ENCODE data around the gene CATSPER4. TPM values are rescaled to one million over a fixed set of nuclear protein-coding genes. Genes with fewer than 3 reads are reported as not detected.
A peak's percentile ranks its signal among the peaks of the same experiment; 100 is the strongest.

CATSPER4 gene
- total RNA-seq, 1 experiment from 2014 or later = not detected

DNA sequence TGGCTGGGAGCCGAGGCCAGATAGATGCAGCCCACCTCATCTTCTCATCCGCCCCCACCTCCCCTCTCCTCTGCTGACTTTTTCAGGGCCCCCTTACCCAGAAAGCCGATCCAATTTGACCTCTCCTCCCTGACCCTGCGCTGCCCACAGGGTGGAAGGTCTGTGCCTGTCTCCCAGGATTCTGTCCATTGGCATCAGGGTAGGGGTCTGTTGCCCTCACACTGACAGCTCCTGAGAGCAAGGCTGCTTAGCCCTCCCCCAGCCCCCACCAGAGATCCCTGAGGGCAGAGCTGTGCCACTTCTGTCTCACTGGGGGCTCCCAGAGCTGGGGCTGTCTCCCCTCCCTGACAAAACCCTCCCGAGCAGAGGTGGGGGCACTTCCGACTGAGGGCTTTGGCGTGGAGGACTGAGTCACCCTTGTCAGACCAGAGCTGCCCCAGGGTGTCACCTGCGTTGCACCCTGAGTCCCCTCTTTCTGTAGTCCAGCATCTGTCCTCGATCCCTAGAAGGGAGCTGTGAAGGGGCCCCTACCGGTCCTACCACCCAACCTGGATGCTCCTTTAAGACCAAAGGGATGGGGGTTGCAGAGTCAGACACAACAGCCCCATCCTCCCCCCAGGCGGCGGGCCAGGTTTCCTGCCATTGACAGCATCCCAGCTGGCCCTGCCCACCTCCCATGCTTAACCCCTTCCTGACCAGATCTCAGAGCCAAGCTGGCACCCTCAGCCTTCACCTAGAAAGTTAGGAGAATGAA, 33.9 kb upstream of the CATSPER4 start:
- Mint-ChIP-seq H3K27me3 (ENCODE audit: low read depth) (peaks cover 100% of the 10 kb centered on the region), H3K36me3 (ENCODE audit: insufficient read depth in 1 of 3, low read depth in 3 of 3) (no peaks in the 10 kb centered on the region), H3K4me3 (peak overlapping the region; percentile 39 to 75), H3K4me1 (peaks cover 42 to 56% of the 10 kb centered on the region in 2 experiments), H3K9me3 (no peaks in the 10 kb centered on the region), H3K27ac (no peak overlapping the region)
- Histone ChIP-seq H3K56ac (ENCODE audit: insufficient read length, low read depth, low read length) (no peak overlapping the region), H2BK5ac (ENCODE audit: insufficient read length, low read length) (no peak overlapping the region), H3K23me2 (ENCODE audit: insufficient read length, low read depth, low read length, poor library complexity, severe bottlenecking) (peaks cover 16% of the 10 kb centered on the region), H3K79me2 (ENCODE audit: insufficient read depth, low read length) (no peaks in the 10 kb centered on the region), H2BK20ac (ENCODE audit: low read depth, low read length, poor library complexity, severe bottlenecking) (no peak overlapping the region), H3T11ph (ENCODE audit: low read length) (no peak overlapping the region), H3K9me3 (ENCODE audit: control insufficient read depth, low read depth, low read length) (no peaks in the 10 kb centered on the region), H3K14ac (ENCODE audit: insufficient read depth, low read length) (no peak overlapping the region), H4K91ac (ENCODE audit: insufficient read length, low read depth, low read length) (no peak overlapping the region), H4K8ac (replicated peaks; ENCODE audit: insufficient read length, low read depth, low read length) (no peak overlapping the region), H3K4ac (ENCODE audit: low read depth, low read length) (no peak overlapping the region), H2BK15ac (ENCODE audit: low read depth, low read length) (no peak overlapping the region), H3K27ac (ENCODE audit: insufficient read length, low read depth, low read length) (no peak overlapping the region), H3K18ac (ENCODE audit: insufficient read length, low read depth, low read length) (no peak overlapping the region), H2BK120ac (ENCODE audit: low read depth, low read length, poor library complexity, severe bottlenecking) (no peak overlapping the region), H3K23ac (ENCODE audit: insufficient read length, low read depth, low read length) (no peak overlapping the region), H3K4me2 (ENCODE audit: insufficient read depth, insufficient read length, low read length) (peak overlapping the region; percentile 56), H2AK5ac (ENCODE audit: insufficient read length, low read length) (no peak overlapping the region), H4K20me1 (ENCODE audit: control insufficient read depth, insufficient read depth, insufficient read length) (no peaks in the 10 kb centered on the region), H3K9ac (ENCODE audit: extremely low read depth, insufficient read length, low read length) (no peak overlapping the region), H3K4me1 (ENCODE audit: insufficient read depth, low read length) (peaks cover 11% of the 10 kb centered on the region; the same call in 1 of the 2 replicates), H4K5ac (ENCODE audit: insufficient read length, low read depth, low read length) (no peak overlapping the region), H2BK12ac (ENCODE audit: insufficient read length, low read depth, low read length) (no peak overlapping the region), H3K79me1 (ENCODE audit: insufficient read depth, low read depth, low read length, poor library complexity, severe bottlenecking) (no peaks in the 10 kb centered on the region), H3K27me3 (ENCODE audit: insufficient read depth, low read length) (peaks cover 39% of the 10 kb centered on the region; the same call in 1 of the 2 replicates), H2AFZ (ENCODE audit: low read length) (no peak overlapping the region)
- peak; percentile 73 for DNase-seq
- no CpG with 5 or more reads among the region's 12 CpGs for WGBS (ENCODE audit: extremely low coverage, insufficient read length, low lambda C conversion rate)
- TF ChIP-seq, protein P1, sequence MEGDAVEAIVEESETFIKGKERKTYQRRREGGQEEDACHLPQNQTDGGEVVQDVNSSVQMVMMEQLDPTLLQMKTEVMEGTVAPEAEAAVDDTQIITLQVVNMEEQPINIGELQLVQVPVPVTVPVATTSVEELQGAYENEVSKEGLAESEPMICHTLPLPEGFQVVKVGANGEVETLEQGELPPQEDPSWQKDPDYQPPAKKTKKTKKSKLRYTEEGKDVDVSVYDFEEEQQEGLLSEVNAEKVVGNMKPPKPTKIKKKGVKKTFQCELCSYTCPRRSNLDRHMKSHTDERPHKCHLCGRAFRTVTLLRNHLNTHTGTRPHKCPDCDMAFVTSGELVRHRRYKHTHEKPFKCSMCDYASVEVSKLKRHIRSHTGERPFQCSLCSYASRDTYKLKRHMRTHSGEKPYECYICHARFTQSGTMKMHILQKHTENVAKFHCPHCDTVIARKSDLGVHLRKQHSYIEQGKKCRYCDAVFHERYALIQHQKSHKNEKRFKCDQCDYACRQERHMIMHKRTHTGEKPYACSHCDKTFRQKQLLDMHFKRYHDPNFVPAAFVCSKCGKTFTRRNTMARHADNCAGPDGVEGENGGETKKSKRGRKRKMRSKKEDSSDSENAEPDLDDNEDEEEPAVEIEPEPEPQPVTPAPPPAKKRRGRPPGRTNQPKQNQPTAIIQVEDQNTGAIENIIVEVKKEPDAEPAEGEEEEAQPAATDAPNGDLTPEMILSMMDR (conservative IDR thresholded peaks at IDR 0.05) = no peak
